SK-N-MC (cell line): Measurements from ENCODE around the gene RAI14.

Experiments
- EZH2 ChIP-seq: fragments of 200-600 bp; sonication (generic); IDR thresholded peaks from one replicate; pipeline ENCODE4 v1.6.1; 2017; ENCODE audit warnings: antibody characterized with exemption
- FOXP2 ChIP-seq: optimal IDR thresholded peaks from 2 replicates; pipeline ENCODE3; 2011; ENCODE audit warnings: mild to moderate bottlenecking, moderate library complexity; ENCODE audit not compliant: insufficient read depth; ENCODE audit errors: extremely low read length, control extremely low read depth
- POLR2AphosphoS5 ChIP-seq: IDR thresholded peaks from 2 replicates; pipeline ENCODE4 v1.6.1; 2012; ENCODE audit warnings: mild to moderate bottlenecking, low read depth, low read length, borderline replicate concordance

- TF ChIP-seq POLR2AphosphoS5 (no peak; the same call in 1 of the 2 replicates), EZH2 (no peak), FOXP2 (no peak)
Measured at GRCh38 chr5:34707451-34708107, 51.5 kb downstream of the RAI14 start.
